Thoracic aorta (tissue), 2 donors: ENCODE measurements around the gene SPATA13. TPM values are rescaled to one million over a fixed set of nuclear protein-coding genes. Genes with fewer than 3 reads are reported as not detected.

ENCODE experiments used
- ATAC-seq: fragments of 150-250 bp; one replicate; pipeline ENCODE4 v1.8.0; 2017; ENCODE audit warnings: low read depth; ENCODE audit not compliant: insufficient number of reproducible peaks, low FRiP score
- DNase-seq: peaks from one replicate; pipeline ENCODE4 v3.0.0-alpha.2; 2020; ENCODE audit warnings: low spot score
- H3K27ac ChIP-seq, 2 donors: fragments of 200-600 bp; sonication (generic); 1 replicate in 1 of 2; 2 replicates in 1 of 2; pipeline ENCODE4 v1.5.1; 2016; ENCODE audit warnings: mild to moderate bottlenecking in 2 of 2, moderate library complexity in 2 of 2
- H3K27me3 ChIP-seq: fragments of 200-600 bp; sonication (generic); replicated peaks from 2 replicates; pipeline ENCODE4 v1.6.0; 2016; ENCODE audit warnings: mild to moderate bottlenecking; ENCODE audit not compliant: insufficient read depth
- H3K36me3 ChIP-seq: fragments of 200-600 bp; sonication (generic); one replicate; pipeline ENCODE4 v1.5.1; 2016
- H3K4me1 ChIP-seq, 2 donors: fragments of 200-600 bp; sonication (generic); 1 replicate in 1 of 2; 2 replicates in 1 of 2; pipeline versions ENCODE4 v1.5.1 to v1.6.0; 2016; ENCODE audit warnings: low read depth in 2 of 2, mild to moderate bottlenecking in 1 of 2; ENCODE audit not compliant: control insufficient read depth in 1 of 2
- H3K4me3 ChIP-seq: fragments of 200-600 bp; sonication (generic); 2 replicates; pipeline ENCODE4 v1.5.1; 2016; ENCODE audit warnings: mild to moderate bottlenecking
- H3K9me3 ChIP-seq: fragments of 200-600 bp; sonication (generic); 2 replicates; pipeline ENCODE4 v1.5.1; 2016
- total RNA-seq, 2 donors: library from RNA; depleted of rRNA; stranded (reverse); fragments of >200 nt; gene quantifications; one replicate each; pipeline versions ENCODE4 v1.1.0 to v1.2.3, GENCODE V29; 2016
- TF ChIP-seq, protein P1 (sequence below): fragments of 200-600 bp; sonication (generic); IDR thresholded peaks from one replicate; pipeline ENCODE4 v1.5.1; 2019; ENCODE audit warnings: antibody characterized with exemption

Gene SPATA13
- total RNA-seq, 2 donors from 2014 or later: 14.5 to 33.4 TPM

DNA sequence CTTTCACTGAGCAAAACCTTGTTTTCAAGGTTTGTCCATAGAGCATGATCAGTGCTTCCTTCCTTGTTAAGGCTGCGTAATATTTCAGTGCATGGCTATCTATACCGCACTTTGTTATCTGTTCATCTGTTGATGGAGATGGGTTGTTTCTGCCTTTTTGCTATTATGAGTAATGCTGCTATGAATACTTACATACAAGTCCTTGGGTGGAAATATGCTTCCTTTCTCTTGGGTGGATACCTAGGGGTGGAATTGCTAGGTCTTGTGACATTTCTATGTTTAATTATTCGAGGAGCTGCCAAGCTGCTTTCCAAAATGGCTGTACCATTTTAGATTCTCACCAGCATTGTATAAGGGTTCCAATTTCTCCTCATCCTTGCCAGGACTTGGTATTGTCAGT is 70.9 kb downstream of the SPATA13 start:
- no peak overlapping the region for H3K27ac ChIP-seq
- ATAC-seq (no peak), DNase-seq (no peak)
- no peak overlapping the region for H3K4me3 ChIP-seq
- H3K27me3 ChIP-seq: no peaks in the 10 kb centered on the region
- no peaks in the 10 kb centered on the region for H3K36me3 ChIP-seq
- H3K4me1 ChIP-seq: no peaks in the 10 kb centered on the region
- TF ChIP-seq, protein P1, sequence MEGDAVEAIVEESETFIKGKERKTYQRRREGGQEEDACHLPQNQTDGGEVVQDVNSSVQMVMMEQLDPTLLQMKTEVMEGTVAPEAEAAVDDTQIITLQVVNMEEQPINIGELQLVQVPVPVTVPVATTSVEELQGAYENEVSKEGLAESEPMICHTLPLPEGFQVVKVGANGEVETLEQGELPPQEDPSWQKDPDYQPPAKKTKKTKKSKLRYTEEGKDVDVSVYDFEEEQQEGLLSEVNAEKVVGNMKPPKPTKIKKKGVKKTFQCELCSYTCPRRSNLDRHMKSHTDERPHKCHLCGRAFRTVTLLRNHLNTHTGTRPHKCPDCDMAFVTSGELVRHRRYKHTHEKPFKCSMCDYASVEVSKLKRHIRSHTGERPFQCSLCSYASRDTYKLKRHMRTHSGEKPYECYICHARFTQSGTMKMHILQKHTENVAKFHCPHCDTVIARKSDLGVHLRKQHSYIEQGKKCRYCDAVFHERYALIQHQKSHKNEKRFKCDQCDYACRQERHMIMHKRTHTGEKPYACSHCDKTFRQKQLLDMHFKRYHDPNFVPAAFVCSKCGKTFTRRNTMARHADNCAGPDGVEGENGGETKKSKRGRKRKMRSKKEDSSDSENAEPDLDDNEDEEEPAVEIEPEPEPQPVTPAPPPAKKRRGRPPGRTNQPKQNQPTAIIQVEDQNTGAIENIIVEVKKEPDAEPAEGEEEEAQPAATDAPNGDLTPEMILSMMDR: no peak
- H3K9me3 ChIP-seq: no peaks in the 10 kb centered on the region

DNA sequence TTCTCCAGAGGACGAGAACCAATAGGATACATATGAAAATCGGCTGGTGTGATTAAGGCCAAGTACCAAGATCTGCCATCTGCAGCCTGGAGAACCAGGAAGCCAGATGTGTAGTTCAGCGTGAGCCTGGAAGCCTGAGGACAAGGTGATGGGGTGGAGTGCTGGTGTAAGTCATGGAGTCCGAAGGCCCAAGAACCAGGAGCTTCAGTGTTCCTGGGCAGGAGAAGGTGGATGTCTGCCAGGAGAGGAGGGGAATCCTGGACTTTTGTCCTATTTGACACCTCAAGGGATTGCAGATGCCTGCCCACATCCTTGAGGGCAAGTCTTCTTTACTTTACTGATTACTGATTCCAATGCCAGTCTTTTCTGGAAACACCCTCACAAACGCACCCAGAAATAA is 71.5 kb downstream of the SPATA13 start:
- Histone ChIP-seq H3K27me3 (no peaks in the 10 kb centered on the region), H3K9me3 (no peaks in the 10 kb centered on the region), H3K36me3 (no peaks in the 10 kb centered on the region), H3K27ac (no peak overlapping the region), H3K4me3 (no peak overlapping the region), H3K4me1 (no peaks in the 10 kb centered on the region)
- ATAC-seq: no peak
- TF ChIP-seq, protein P1: no peak
- no peak for DNase-seq

DNA sequence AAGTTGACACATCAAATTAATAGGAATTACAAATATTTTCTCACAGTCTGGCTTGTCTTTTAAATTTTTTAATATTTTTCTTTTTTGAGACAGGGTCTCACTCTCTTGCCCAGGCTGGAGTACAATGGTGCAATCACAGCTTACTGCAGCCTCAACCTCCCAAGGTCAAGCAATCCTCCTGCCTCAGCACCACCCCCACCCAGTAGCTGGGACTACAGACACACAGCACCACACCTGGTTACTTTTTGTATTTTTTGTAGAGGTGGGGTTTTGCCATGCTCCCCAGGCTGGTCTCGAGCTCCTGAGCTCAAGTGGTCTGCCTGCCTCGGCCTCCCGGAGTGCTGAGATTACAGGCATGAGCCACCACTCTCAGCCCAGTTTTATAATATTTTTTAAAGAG is 72.0 kb downstream of the SPATA13 start:
- Histone ChIP-seq H3K27me3 (no peaks in the 10 kb centered on the region), H3K36me3 (no peaks in the 10 kb centered on the region), H3K9me3 (no peaks in the 10 kb centered on the region), H3K27ac (no peak overlapping the region), H3K4me1 (no peaks in the 10 kb centered on the region), H3K4me3 (no peak overlapping the region)
- no peak for DNase-seq
- TF ChIP-seq, protein P1: no peak
- no peak for ATAC-seq

DNA sequence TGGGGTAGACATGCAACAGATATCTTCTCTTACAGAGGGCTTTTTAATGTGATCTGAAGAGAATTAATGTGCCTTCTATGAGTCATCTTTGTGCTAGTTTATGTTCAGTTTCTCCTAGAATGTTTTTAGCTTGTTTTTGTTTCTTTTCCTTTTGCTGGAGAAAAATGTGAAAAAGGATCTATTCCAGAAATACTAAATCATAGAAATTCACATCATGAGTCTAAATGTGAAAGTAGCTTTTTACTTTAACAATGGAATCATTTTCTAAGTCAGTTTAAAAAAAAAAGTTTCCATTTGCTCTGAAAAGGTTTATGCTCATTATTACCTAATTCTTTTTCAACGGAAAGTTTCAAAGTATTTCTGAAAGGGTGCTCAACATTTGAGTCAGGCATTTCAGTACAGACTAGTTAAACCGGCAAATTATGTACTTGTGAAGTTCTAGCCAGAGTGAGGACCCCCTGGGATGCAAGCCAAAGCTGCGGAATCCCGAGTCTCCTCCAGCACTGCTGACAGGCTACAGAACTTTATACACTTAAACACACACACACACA is 72.9 kb downstream of the SPATA13 start:
- TF ChIP-seq, protein P1: no peak
- Histone ChIP-seq H3K4me3 (peak overlapping the region; percentile 30), H3K36me3 (no peaks in the 10 kb centered on the region), H3K27ac (no peak overlapping the region), H3K4me1 (no peaks in the 10 kb centered on the region), H3K9me3 (no peaks in the 10 kb centered on the region), H3K27me3 (no peaks in the 10 kb centered on the region)
- ATAC-seq: no peak
- no peak for DNase-seq

DNA sequence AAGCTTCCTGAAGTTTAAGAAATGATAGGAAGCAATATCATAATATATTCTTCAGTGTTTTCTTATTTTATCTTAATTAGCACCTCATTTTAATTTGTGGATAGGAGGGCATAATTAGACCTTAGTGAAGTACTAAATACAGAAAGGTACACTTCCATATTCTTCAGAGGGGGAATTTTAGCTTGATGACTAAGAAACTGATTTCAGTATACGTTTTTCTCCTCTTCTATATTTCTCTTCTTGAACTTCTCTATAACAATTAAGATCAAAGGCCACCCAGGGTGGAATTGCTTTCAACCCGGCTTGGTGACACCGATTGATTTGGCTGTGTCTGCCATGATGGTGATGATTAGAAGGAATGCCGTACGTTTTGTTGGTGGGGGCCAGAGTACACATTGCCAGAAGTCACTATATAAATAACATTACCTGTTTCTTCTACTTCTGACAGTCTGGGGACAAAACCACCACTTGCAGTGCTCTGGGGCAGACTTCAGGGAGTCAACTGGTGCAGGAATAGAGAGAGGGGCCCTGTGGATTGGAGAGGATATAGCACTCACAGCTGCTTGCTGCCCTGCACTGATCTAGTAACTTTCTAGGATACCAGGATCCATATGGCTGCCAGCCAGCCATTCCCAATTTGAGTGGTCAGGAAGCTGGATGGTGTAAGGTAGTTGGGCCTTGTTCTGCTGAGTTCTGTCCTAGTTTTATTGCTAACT is 73.8 kb downstream of the SPATA13 start:
- H3K36me3 ChIP-seq: no peaks in the 10 kb centered on the region
- no peak for ATAC-seq
- TF ChIP-seq, protein P1: no peak
- no peaks in the 10 kb centered on the region for H3K27me3 ChIP-seq
- H3K9me3 ChIP-seq: no peaks in the 10 kb centered on the region
- H3K4me1 ChIP-seq: no peaks in the 10 kb centered on the region
- no peak overlapping the region for H3K27ac ChIP-seq
- no peak overlapping the region for H3K4me3 ChIP-seq
- DNase-seq: no peak
